ENCODE measurements around the gene DOK6.

GRCh38 chr18:69574401-69574800 lies 173.7 kb downstream of the DOK6 start:
- TF ChIP-seq CTCF (IDR thresholded peaks at IDR 0.05) (no peak), EZH2 (IDR thresholded peaks at IDR 0.05) (no peak)
